Activated CD4-positive, alpha-beta T cell treated with anti-CD3 and anti-CD28 coated beads for 1 hour (primary cell): Measurements from ENCODE around the gene HRH1.
"Not testable (repeated sequence)": the region's sequence is repeated elsewhere in the genome, so short reads cannot be mapped to it uniquely, and the experiment has no call there.

Experiments used
- DNase-seq: peaks from one replicate; pipeline ENCODE4 v3.0.0-alpha.2; 2020

HRH1 gene

GRCh38 chr3:11245827-11246662 lies 91.8 kb downstream of the HRH1 start:
- DNase-seq: no peak

GRCh38 chr3:11246663-11246970 lies 92.3 kb downstream of the HRH1 start:
- DNase-seq: no peak

- no peak for DNase-seq
Measured at GRCh38 chr3:11247362-11247761, 93.1 kb downstream of the HRH1 start.

- DNase-seq: no peak
Measured at GRCh38 chr3:11248596-11248995, 94.3 kb downstream of the HRH1 start.

- DNase-seq: no peak
Measured at GRCh38 chr3:11250902-11251806, 96.9 kb downstream of the HRH1 start.

GRCh38 chr3:11251807-11252176 lies 97.5 kb downstream of the HRH1 start:
- no peak for DNase-seq

GRCh38 chr3:11254876-11255275 lies 100.6 kb downstream of the HRH1 start:
- DNase-seq: no peak

- not testable (repeated sequence) for DNase-seq
Measured at GRCh38 chr3:11255537-11255936, 101.2 kb downstream of the HRH1 start.

GRCh38 chr3:11258958-11259357 lies 104.7 kb downstream of the HRH1 start:
- DNase-seq: no peak

GRCh38 chr3:11260460-11260859 lies 106.2 kb downstream of the HRH1 start:
- no peak for DNase-seq

GRCh38 chr3:11269007-11269406 lies 114.7 kb downstream of the HRH1 start:
- DNase-seq: no peak

GRCh38 chr3:11271986-11272904 lies 118.0 kb downstream of the HRH1 start, which contains the start of gene ATG7:
ATG7 (plus strand) TSS chr3:11272397; CDS start chr3:11298696, 26,299 bp downstream.
- DNase-seq: peak; percentile 95

GRCh38 chr3:11272906-11273574 lies 118.7 kb downstream of the HRH1 start:
- no peak for DNase-seq

GRCh38 chr3:11273891-11274291 lies 119.6 kb downstream of the HRH1 start:
- no peak for DNase-seq

GRCh38 chr3:11274566-11275142 lies 120.4 kb downstream of the HRH1 start:
- no peak for DNase-seq

- DNase-seq: no peak
Measured at GRCh38 chr3:11275926-11276325, 121.6 kb downstream of the HRH1 start.

- no peak for DNase-seq
Measured at GRCh38 chr3:11276901-11277300, 122.6 kb downstream of the HRH1 start.

GRCh38 chr3:11282250-11283138 lies 128.2 kb downstream of the HRH1 start:
- no peak for DNase-seq

GRCh38 chr3:11283139-11283475 lies 128.8 kb downstream of the HRH1 start:
- no peak for DNase-seq

- DNase-seq: no peak
Measured at GRCh38 chr3:11284011-11284410, 129.7 kb downstream of the HRH1 start.

- no peak for DNase-seq
Measured at GRCh38 chr3:11285471-11285870, 131.2 kb downstream of the HRH1 start.
